IMR-90 (cell line): ENCODE results near the gene PRR12. TPM values are rescaled to one million over a fixed set of nuclear protein-coding genes. Genes with fewer than 3 reads are reported as not detected.
A peak's percentile ranks its signal among the peaks of the same experiment; 100 is the strongest.

Experiments used
- ATAC-seq: fragments of 200-7000 bp; cut with Tn5 transposase; 2 replicates; pipeline ENCODE4 v1.9.1; 2020; ENCODE audit warnings: low read depth, mild to moderate bottlenecking, moderate library complexity
- BruUV-seq: library from RNA; stranded (reverse); fragments of 400-500 nt; replicated peaks from 2 replicates; lab custom pipeline; 2021; lab: Mats Ljungman, UMichigan
- CTCF ChIA-PET: fragments of 300-600 bp; formaldehyde crosslinking; extraction: SDS; loops from one replicate; lab custom pipeline; 2021; ENCODE audit warnings: antibody characterized with exemption; lab: Yijun Ruan, JAX
- POLR2A ChIA-PET: fragments of 300-600 bp; sonication (Branson Sonifier 250); formaldehyde crosslinking; loops from one replicate; lab custom pipeline; 2022; ENCODE audit warnings: antibody characterized with exemption; ENCODE audit not compliant: unreplicated experiment; lab: Charles Lee
- DNase-seq: peaks from one replicate; pipeline ENCODE4 v3.0.0; 2013
- H2AFZ ChIP-seq: replicated peaks from 2 replicates; pipeline ENCODE3; 2013; ENCODE audit warnings: low read length, mild to moderate bottlenecking; ENCODE audit not compliant: poor library complexity
- H2AK5ac ChIP-seq: 2 replicates; pipeline ENCODE4 v1.6.1; 2013; ENCODE audit warnings: low read depth, low read length, inconsistent platforms
- H2AK9ac ChIP-seq: replicated peaks from 2 replicates; pipeline ENCODE3; 2013; ENCODE audit warnings: mild to moderate bottlenecking, low read depth, low read length, moderate library complexity; ENCODE audit not compliant: poor library complexity
- H2BK120ac ChIP-seq: 2 replicates; pipeline ENCODE4 v1.6.1; 2013; ENCODE audit warnings: low read depth, low read length, inconsistent platforms
- H2BK15ac ChIP-seq: 3 replicates; pipeline ENCODE4 v1.6.1; 2013; ENCODE audit warnings: low read depth, low read length, inconsistent platforms
- H2BK20ac ChIP-seq: 2 replicates; pipeline ENCODE4 v1.6.1; 2013; ENCODE audit warnings: low read depth, mild to moderate bottlenecking, inconsistent platforms, low read length, moderate library complexity
- H2BK5ac ChIP-seq: 2 replicates; pipeline ENCODE4 v1.6.1; 2013; ENCODE audit warnings: mild to moderate bottlenecking, low read depth, low read length, inconsistent platforms; ENCODE audit not compliant: poor library complexity, severe bottlenecking
- H3K14ac ChIP-seq: replicated peaks from 2 replicates; pipeline ENCODE4 v1.6.1; 2013; ENCODE audit warnings: low read depth, low read length, inconsistent platforms
- H3K18ac ChIP-seq: 2 replicates; pipeline ENCODE4 v1.6.1; 2013; ENCODE audit warnings: low read depth, low read length, control low read depth
- H3K23ac ChIP-seq: 2 replicates; pipeline ENCODE4 v1.6.1; 2013; ENCODE audit warnings: low read depth, low read length, inconsistent platforms
- H3K27ac ChIP-seq: 2 replicates; pipeline ENCODE4 v1.5.1; 2013; ENCODE audit warnings: mild to moderate bottlenecking, control low read depth, low read length; ENCODE audit not compliant: insufficient read depth
- H3K27me3 ChIP-seq: 2 replicates; pipeline ENCODE4 v1.6.1; 2013; ENCODE audit warnings: low read length; ENCODE audit not compliant: control insufficient read depth, insufficient read depth
- H3K36me3 ChIP-seq: 2 replicates; pipeline ENCODE4 v1.6.1; 2013; ENCODE audit warnings: low read length, mixed read lengths; ENCODE audit not compliant: control insufficient read depth, insufficient read depth
- H3K4ac ChIP-seq: 2 replicates; pipeline ENCODE4 v1.6.1; 2013; ENCODE audit warnings: low read depth, low read length, inconsistent platforms
- H3K4me1 ChIP-seq: 2 replicates; pipeline ENCODE4 v1.6.1; 2013; ENCODE audit warnings: low read length, mixed read lengths; ENCODE audit not compliant: control insufficient read depth, insufficient read depth
- H3K4me2 ChIP-seq: 2 replicates; pipeline ENCODE4 v1.6.1; 2013; ENCODE audit warnings: low read depth, mild to moderate bottlenecking, control low read depth, low read length, moderate library complexity
- H3K4me3 ChIP-seq: 2 replicates; pipeline ENCODE4 v1.5.1; 2013; ENCODE audit warnings: low read depth, mild to moderate bottlenecking, control low read depth, low read length, moderate library complexity; ENCODE audit not compliant: insufficient read depth
- H3K56ac ChIP-seq: 2 replicates; pipeline ENCODE4 v1.6.1; 2013; ENCODE audit warnings: low read length, inconsistent platforms; ENCODE audit not compliant: insufficient read depth; ENCODE audit errors: extremely low read depth
- H3K79me1 ChIP-seq, 2 experiments: 2 replicates each; pipeline ENCODE4 v1.6.1; 2013; ENCODE audit warnings: low read length in 2 of 2, inconsistent platforms in 1 of 2, low read depth in 1 of 2
- H3K9ac ChIP-seq: 2 replicates; pipeline ENCODE4 v1.6.1; 2013; ENCODE audit warnings: low read depth, low read length, control low read depth
- H3K9me1 ChIP-seq: 2 replicates; pipeline ENCODE4 v1.6.1; 2013; ENCODE audit warnings: low read length, inconsistent platforms; ENCODE audit not compliant: insufficient read depth
- H3K9me3 ChIP-seq: 2 replicates; pipeline ENCODE4 v1.6.1; 2013; ENCODE audit warnings: low read length; ENCODE audit not compliant: control insufficient read depth, insufficient read depth
- H4K20me1 ChIP-seq: 2 replicates; pipeline ENCODE4 v1.6.1; 2013; ENCODE audit warnings: low read length, inconsistent platforms; ENCODE audit not compliant: insufficient read depth
- H4K5ac ChIP-seq: 2 replicates; pipeline ENCODE4 v1.6.1; 2013; ENCODE audit warnings: mild to moderate bottlenecking, low read depth, low read length, control low read depth
- H4K8ac ChIP-seq, 2 experiments: 2 replicates each; pipeline ENCODE4 v1.6.1; 2013; ENCODE audit warnings: low read depth in 2 of 2, low read length in 2 of 2, control low read depth in 1 of 2, inconsistent platforms in 1 of 2
- H4K91ac ChIP-seq: 2 replicates; pipeline ENCODE4 v1.6.1; 2013; ENCODE audit warnings: low read depth, low read length, inconsistent platforms; ENCODE audit not compliant: insufficient read depth
- BHLHE40 ChIP-seq: fragments of 150-350 bp; IDR thresholded peaks from 2 replicates; pipeline ENCODE4 v1.6.1; 2016; ENCODE audit warnings: mild to moderate bottlenecking, low read depth, low read length
- CEBPB ChIP-seq: IDR thresholded peaks from 2 replicates; pipeline ENCODE4 v1.6.1; 2012; ENCODE audit warnings: low read depth, low read length, improper control_type of control experiment
- CHD1 ChIP-seq: IDR thresholded peaks from 2 replicates; pipeline ENCODE4 v1.6.1; 2012; ENCODE audit warnings: low read depth, low read length, improper control_type of control experiment
- FOS ChIP-seq: fragments of 150-350 bp; IDR thresholded peaks from 2 replicates; pipeline ENCODE4 v1.6.1; 2016; ENCODE audit warnings: low read depth, low read length
- MAFK ChIP-seq: IDR thresholded peaks from 2 replicates; pipeline ENCODE4 v1.6.1; 2012; ENCODE audit warnings: low read depth, low read length, improper control_type of control experiment
- MAZ ChIP-seq: IDR thresholded peaks from 2 replicates; pipeline ENCODE4 v1.6.1; 2012; ENCODE audit warnings: low read depth, mild to moderate bottlenecking, low read length, improper control_type of control experiment, moderate library complexity, borderline replicate concordance
- MXI1 ChIP-seq: IDR thresholded peaks from 2 replicates; pipeline ENCODE4 v1.6.1; 2012; ENCODE audit warnings: low read depth, mild to moderate bottlenecking, low read length, moderate library complexity, borderline replicate concordance
- NFE2L2 ChIP-seq: fragments of 150-350 bp; IDR thresholded peaks from 2 replicates; pipeline ENCODE4 v1.6.1; 2016; ENCODE audit warnings: low read depth, mild to moderate bottlenecking, low read length
- POLR2A ChIP-seq: IDR thresholded peaks from 2 replicates; pipeline ENCODE4 v1.6.1; 2012; ENCODE audit warnings: mild to moderate bottlenecking, low read depth, low read length
- RAD21 ChIP-seq: IDR thresholded peaks from 2 replicates; pipeline ENCODE4 v1.6.1; 2012; ENCODE audit warnings: low read length, improper control_type of control experiment
- RCOR1 ChIP-seq: IDR thresholded peaks from 2 replicates; pipeline ENCODE4 v1.6.1; 2012; ENCODE audit warnings: mild to moderate bottlenecking, low read length, improper control_type of control experiment; ENCODE audit not compliant: insufficient replicate concordance
- RFX5 ChIP-seq: IDR thresholded peaks from 2 replicates; pipeline ENCODE4 v1.8.0; 2012; ENCODE audit warnings: low read depth, mild to moderate bottlenecking, low read length, moderate library complexity
- SMC3 ChIP-seq: fragments of 150-350 bp; IDR thresholded peaks from 2 replicates; pipeline ENCODE4 v1.6.1; 2016; ENCODE audit warnings: low read depth, mild to moderate bottlenecking, antibody characterized with exemption, low read length, moderate library complexity
- WGBS, 2 experiments: methylation state at CpG; one replicate each; pipeline versions ENCODE4 v1.1.5 to v1.1.7; 2013; ENCODE audit warnings: missing lambda C conversion rate in 2 of 2; ENCODE audit not compliant: insufficient read length in 1 of 2; ENCODE audit errors: extremely low coverage in 2 of 2; 5-methylcytosine and 5-hydroxymethylcytosine counted together
- dilution Hi-C: fragments of 300-500 bp; cut with HindIII; formaldehyde crosslinking; loops from one replicate; pipeline ENCODE4 v1.14.3; 2018; ENCODE audit warnings: low sequenced_read_pairs; ENCODE audit not compliant: unreplicated experiment
- in situ Hi-C: fragments of 300-500 bp; cut with MboI; formaldehyde crosslinking; loops from 3 replicates; pipeline ENCODE4 v1.14.3; 2019; ENCODE audit warnings: low sequenced_read_pairs, inconsistent platforms, mixed read lengths
- intact Hi-C: fragments of 100-400 bp; cut with micrococcal nuclease; formaldehyde crosslinking; loops from 2 replicates; pipeline ENCODE4 v1.10.0; 2022
- polyA plus RNA-seq, 3 experiments: library from polyadenylated mRNA; depleted of rRNA; stranded (reverse); fragments of >200 nt; gene quantifications; 2 replicates each; pipeline ENCODE4 v1.2.3, GENCODE V29; 2012; ENCODE audit warnings: low replicate concordance in 1 of 3
- total RNA-seq: library from RNA; depleted of rRNA; stranded (reverse); fragments of >200 nt; gene quantifications from 2 replicates; pipeline ENCODE4 v1.2.3, GENCODE V29; 2012
- TF ChIP-seq, protein P1 (sequence below): fragments of 150-350 bp; IDR thresholded peaks from 2 replicates; pipeline ENCODE4 v1.6.1; 2017; ENCODE audit warnings: mild to moderate bottlenecking, antibody characterized with exemption, low read length, low read depth
- TF ChIP-seq, protein P2 (sequence below): conservative IDR thresholded peaks from 2 replicates; pipeline ENCODE4 v1.5.1; 2012; ENCODE audit warnings: mild to moderate bottlenecking, low read depth, low read length, improper control_type of control experiment

Gene PRR12
- total and polyA plus RNA-seq, 2 of the 4 experiments (the other 2 are of a cell fraction), result 0.36 to 4.1 TPM

GRCh38 chr19:49580264-49581006 is 10.5 kb upstream of the PRR12 start, which contains the start of gene NOSIP:
TSS of gene NOSIP (minus strand) at chr19:49580556. CDS start at chr19:49560691, 19,865 bp downstream.
- H4K20me1 ChIP-seq, result peaks cover 7% of the 10 kb centered on the region; the same call in 1 of the 2 replicates
- H4K5ac ChIP-seq, result peak within 1 kb of the TSS; percentile 77
- CTCF ChIA-PET, result interaction anchor here (1.2 to 2.1 kb wide), 3 partner anchors 10 kb away, joined by 3 to 8 read pairs (median 6); partner anchors contain the start of gene PRR12
- peak within 1 kb of the TSS; percentile 36 for H3K27ac ChIP-seq
- peaks cover 13 to 34% of the 10 kb centered on the region in 2 experiments; a peak in 3 of 4 replicates for H3K79me1 ChIP-seq
- in situ Hi-C loops, result no loop called here
- BruUV-seq, result no TSS peak
- peak within 1 kb of the TSS; percentile 94 for H3K4me2 ChIP-seq
- H2BK20ac ChIP-seq, result no peak within 1 kb of the TSS
- dilution Hi-C loops, result no loop called here
- POLR2A ChIA-PET, result no interaction called here
- H3K4me1 ChIP-seq, result no peaks in the 10 kb centered on the region
- peak within 1 kb of the TSS; percentile 10 for H2BK5ac ChIP-seq
- peak within 1 kb of the TSS; percentile 93 for H2AFZ ChIP-seq
- no peak within 1 kb of the TSS for H3K18ac ChIP-seq
- H3K9me1 ChIP-seq, result no peaks in the 10 kb centered on the region
- H3K23ac ChIP-seq, result peak within 1 kb of the TSS; percentile 89
- peak within 1 kb of the TSS; percentile 13; the same call in 1 of the 3 replicates for H2BK15ac ChIP-seq
- peak within 1 kb of the TSS; percentile 77 for H2BK120ac ChIP-seq
- H3K27me3 ChIP-seq, result no peaks in the 10 kb centered on the region
- whole genome bisulfite sequencing, 2 experiments, result 18% methylated on average over 5 of the region's 31 CpGs; no CpG with 5 or more reads in 1 of the 2 experiments
- peaks cover 3% of the 10 kb centered on the region; the same call in 1 of the 2 replicates for H3K36me3 ChIP-seq
- H4K8ac ChIP-seq, result peak within 1 kb of the TSS; percentile 79 to 98
- H2AK9ac ChIP-seq, result peak within 1 kb of the TSS; percentile 92
- H3K9ac ChIP-seq, result peak within 1 kb of the TSS; percentile 72
- peak within 1 kb of the TSS; percentile 83 for H3K14ac ChIP-seq
- intact Hi-C loops, result no loop called here
- H2AK5ac ChIP-seq, result peak within 1 kb of the TSS; percentile 80
- DNase-seq (peak; percentile 97), ATAC-seq (peak; percentile 97)
- peak within 1 kb of the TSS; percentile 67 for H3K4me3 ChIP-seq
- peak within 1 kb of the TSS; percentile 63 for H4K91ac ChIP-seq
- peak within 1 kb of the TSS; percentile 60; the same call in 1 of the 2 replicates for H3K56ac ChIP-seq
- no peaks in the 10 kb centered on the region for H3K9me3 ChIP-seq
- H3K4ac ChIP-seq, result peak within 1 kb of the TSS; percentile 79
- TF ChIP-seq, protein P1, sequence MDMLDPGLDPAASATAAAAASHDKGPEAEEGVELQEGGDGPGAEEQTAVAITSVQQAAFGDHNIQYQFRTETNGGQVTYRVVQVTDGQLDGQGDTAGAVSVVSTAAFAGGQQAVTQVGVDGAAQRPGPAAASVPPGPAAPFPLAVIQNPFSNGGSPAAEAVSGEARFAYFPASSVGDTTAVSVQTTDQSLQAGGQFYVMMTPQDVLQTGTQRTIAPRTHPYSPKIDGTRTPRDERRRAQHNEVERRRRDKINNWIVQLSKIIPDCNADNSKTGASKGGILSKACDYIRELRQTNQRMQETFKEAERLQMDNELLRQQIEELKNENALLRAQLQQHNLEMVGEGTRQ, result no peak
- TF ChIP-seq CHD1, result peak; percentile 64; the same call in 1 of the 2 replicates
- TF ChIP-seq FOS, result no peak
- peak; percentile 48; the same call in 1 of the 2 replicates for TF ChIP-seq CEBPB
- TF ChIP-seq BHLHE40, result no peak
- peak; percentile 98 for TF ChIP-seq POLR2A
- TF ChIP-seq RFX5, result no peak
- no peak for TF ChIP-seq SMC3
- TF ChIP-seq MXI1, result no peak; the same call in 1 of the 2 replicates
- no peak for TF ChIP-seq RAD21
- TF ChIP-seq MAFK, result no peak
- TF ChIP-seq MAZ, result peak; percentile 83
- TF ChIP-seq NFE2L2, result no peak
- TF ChIP-seq RCOR1, result no peak
- TF ChIP-seq, protein P2, sequence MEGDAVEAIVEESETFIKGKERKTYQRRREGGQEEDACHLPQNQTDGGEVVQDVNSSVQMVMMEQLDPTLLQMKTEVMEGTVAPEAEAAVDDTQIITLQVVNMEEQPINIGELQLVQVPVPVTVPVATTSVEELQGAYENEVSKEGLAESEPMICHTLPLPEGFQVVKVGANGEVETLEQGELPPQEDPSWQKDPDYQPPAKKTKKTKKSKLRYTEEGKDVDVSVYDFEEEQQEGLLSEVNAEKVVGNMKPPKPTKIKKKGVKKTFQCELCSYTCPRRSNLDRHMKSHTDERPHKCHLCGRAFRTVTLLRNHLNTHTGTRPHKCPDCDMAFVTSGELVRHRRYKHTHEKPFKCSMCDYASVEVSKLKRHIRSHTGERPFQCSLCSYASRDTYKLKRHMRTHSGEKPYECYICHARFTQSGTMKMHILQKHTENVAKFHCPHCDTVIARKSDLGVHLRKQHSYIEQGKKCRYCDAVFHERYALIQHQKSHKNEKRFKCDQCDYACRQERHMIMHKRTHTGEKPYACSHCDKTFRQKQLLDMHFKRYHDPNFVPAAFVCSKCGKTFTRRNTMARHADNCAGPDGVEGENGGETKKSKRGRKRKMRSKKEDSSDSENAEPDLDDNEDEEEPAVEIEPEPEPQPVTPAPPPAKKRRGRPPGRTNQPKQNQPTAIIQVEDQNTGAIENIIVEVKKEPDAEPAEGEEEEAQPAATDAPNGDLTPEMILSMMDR, result no peak
